HT-29 (cell line): ENCODE results near the gene ABLIM3. TPM values are rescaled to one million over a fixed set of nuclear protein-coding genes. Genes with fewer than 3 reads are reported as not detected.

Source experiments
- DNase-seq: peaks from one replicate; pipeline ENCODE4 v3.0.0-alpha.2; 2015; ENCODE audit warnings: low spot score
- total RNA-seq: library from RNA; depleted of rRNA; stranded (reverse); fragments of >200 nt; shearing (Covaris generic); gene quantifications from 2 replicates; pipeline ENCODE4 v1.2.3, GENCODE V29; 2014

ABLIM3 gene
- total RNA-seq, 1 experiment from 2014 or later = 13.6 TPM

GRCh38 chr5:149133795-149134777, 7.2 kb upstream of the ABLIM3 start:
- DNase-seq = peak; percentile 67

- no peak for DNase-seq
Measured at GRCh38 chr5:149134778-149135500, 6.4 kb upstream of the ABLIM3 start.

- DNase-seq = no peak
Measured at GRCh38 chr5:149135536-149136201, 5.6 kb upstream of the ABLIM3 start.

GRCh38 chr5:149138182-149138923, 2.9 kb upstream of the ABLIM3 start:
- no peak for DNase-seq

- DNase-seq = peak; percentile 57
Measured at GRCh38 chr5:149140197-149141002, 893 bp upstream of the ABLIM3 start.

GRCh38 chr5:149141957-149142851, 911 bp downstream of the ABLIM3 start:
- peak; percentile 42 for DNase-seq

GRCh38 chr5:149143470-149143869, 2.2 kb downstream of the ABLIM3 start:
- no peak for DNase-seq

GRCh38 chr5:149144637-149145036, 3.3 kb downstream of the ABLIM3 start:
- peak; percentile 15 for DNase-seq

GRCh38 chr5:149145138-149145537, 3.8 kb downstream of the ABLIM3 start:
- DNase-seq = no peak

GRCh38 chr5:149147676-149148075, 6.4 kb downstream of the ABLIM3 start:
- DNase-seq = no peak

GRCh38 chr5:149149942-149150341, 8.6 kb downstream of the ABLIM3 start:
- DNase-seq = peak; percentile 54

- peak; percentile 31 for DNase-seq
Measured at GRCh38 chr5:149150457-149150856, 9.2 kb downstream of the ABLIM3 start.

GRCh38 chr5:149151717-149152116, 10.4 kb downstream of the ABLIM3 start:
- DNase-seq = peak; percentile 61

GRCh38 chr5:149152317-149152746, 11.0 kb downstream of the ABLIM3 start:
- DNase-seq = peak; percentile 71

- DNase-seq = no peak
Measured at GRCh38 chr5:149153193-149153750, 12.0 kb downstream of the ABLIM3 start.

GRCh38 chr5:149153751-149154610, 12.7 kb downstream of the ABLIM3 start:
- no peak for DNase-seq

- no peak for DNase-seq
Measured at GRCh38 chr5:149154650-149155049, 13.4 kb downstream of the ABLIM3 start.
